ENCODE measurements around the gene LIX1L.
"Not testable (repeated sequence)": the region's sequence is repeated elsewhere in the genome, so short reads cannot be mapped to it uniquely, and the experiment has no call there.

LIX1L gene

DNA sequence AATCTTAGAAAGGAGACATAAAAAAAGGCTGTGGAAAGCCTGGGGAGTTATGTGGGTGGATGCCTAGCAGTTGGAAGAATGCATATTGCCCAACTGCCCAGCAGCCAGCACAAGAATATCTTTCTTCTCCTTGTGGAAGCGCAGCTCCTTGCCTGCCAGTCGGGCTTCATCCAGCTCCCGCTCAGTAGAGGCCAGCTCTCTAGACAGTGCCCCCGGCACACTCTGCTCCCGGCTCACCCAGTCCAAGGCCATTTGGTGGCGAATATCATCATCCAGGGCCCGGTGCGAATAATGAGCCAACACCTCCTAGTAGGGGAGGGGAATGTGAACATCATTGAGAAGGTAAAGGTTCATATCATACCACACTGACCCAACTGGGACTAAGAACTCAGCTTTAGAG, 21.6 kb downstream of the LIX1L start:
- Histone ChIP-seq H3K27ac (ENCODE audit: low read length) (no peak overlapping the region), H3K9me3 (replicated peaks; ENCODE audit: insufficient read depth, low read length) (no peaks in the 10 kb centered on the region), H3K4me3 (ENCODE audit: low read length) (no peak overlapping the region), H3K4me1 (ENCODE audit: low read length) (peaks cover 23% of the 10 kb centered on the region), H3K9ac (ENCODE audit: low read length) (no peak overlapping the region), H3K27me3 (replicated peaks; ENCODE audit: insufficient read depth, low read length) (no peaks in the 10 kb centered on the region), H3F3A (ENCODE audit: insufficient read depth, low read length) (peaks cover 10% of the 10 kb centered on the region), H3K79me2 (ENCODE audit: low read length) (no peaks in the 10 kb centered on the region), H3K9me2 (replicated peaks; ENCODE audit: insufficient read depth, low read length) (no peaks in the 10 kb centered on the region), H4K20me1 (ENCODE audit: insufficient read depth, low read length) (no peaks in the 10 kb centered on the region), H2AFZ (ENCODE audit: low read length) (no peak overlapping the region), H3K4me2 (ENCODE audit: low read depth, low read length) (no peak overlapping the region), H3K36me3 (replicated peaks; ENCODE audit: insufficient read depth, low read length) (no peaks in the 10 kb centered on the region)
- TF ChIP-seq, protein P1, sequence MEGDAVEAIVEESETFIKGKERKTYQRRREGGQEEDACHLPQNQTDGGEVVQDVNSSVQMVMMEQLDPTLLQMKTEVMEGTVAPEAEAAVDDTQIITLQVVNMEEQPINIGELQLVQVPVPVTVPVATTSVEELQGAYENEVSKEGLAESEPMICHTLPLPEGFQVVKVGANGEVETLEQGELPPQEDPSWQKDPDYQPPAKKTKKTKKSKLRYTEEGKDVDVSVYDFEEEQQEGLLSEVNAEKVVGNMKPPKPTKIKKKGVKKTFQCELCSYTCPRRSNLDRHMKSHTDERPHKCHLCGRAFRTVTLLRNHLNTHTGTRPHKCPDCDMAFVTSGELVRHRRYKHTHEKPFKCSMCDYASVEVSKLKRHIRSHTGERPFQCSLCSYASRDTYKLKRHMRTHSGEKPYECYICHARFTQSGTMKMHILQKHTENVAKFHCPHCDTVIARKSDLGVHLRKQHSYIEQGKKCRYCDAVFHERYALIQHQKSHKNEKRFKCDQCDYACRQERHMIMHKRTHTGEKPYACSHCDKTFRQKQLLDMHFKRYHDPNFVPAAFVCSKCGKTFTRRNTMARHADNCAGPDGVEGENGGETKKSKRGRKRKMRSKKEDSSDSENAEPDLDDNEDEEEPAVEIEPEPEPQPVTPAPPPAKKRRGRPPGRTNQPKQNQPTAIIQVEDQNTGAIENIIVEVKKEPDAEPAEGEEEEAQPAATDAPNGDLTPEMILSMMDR (IDR thresholded peaks at IDR 0.05; ENCODE audit: low read length), result no peak
- TF ChIP-seq EZH2phosphoT487 (IDR thresholded peaks at IDR 0.05; ENCODE audit: low read length), result no peak
- no peak for DNase-seq

DNA sequence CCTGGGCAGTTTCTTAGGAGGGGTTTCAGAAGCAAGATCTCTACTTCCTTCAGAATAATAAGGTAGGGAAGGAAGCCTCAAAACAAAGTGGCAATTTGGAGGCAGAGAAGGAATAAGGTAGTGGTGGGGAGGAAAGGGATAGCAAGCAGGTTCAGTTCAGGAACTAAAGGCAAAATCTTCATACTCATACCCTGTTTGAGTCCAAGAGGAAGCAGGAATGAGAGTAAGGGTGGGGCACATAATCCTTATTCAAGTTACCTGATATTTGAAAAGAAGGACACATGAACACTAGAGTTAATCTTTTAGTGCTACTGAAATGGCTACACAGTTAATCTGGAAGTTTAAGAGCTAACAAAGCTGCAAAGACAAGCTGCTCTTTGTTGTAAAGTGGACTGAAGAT, 22.1 kb downstream of the LIX1L start:
- Histone ChIP-seq H3K9me3 (replicated peaks; ENCODE audit: insufficient read depth, low read length) (no peaks in the 10 kb centered on the region), H3K4me3 (ENCODE audit: low read length) (no peak overlapping the region), H3K4me1 (ENCODE audit: low read length) (peaks cover 23% of the 10 kb centered on the region), H3K9me2 (replicated peaks; ENCODE audit: insufficient read depth, low read length) (no peaks in the 10 kb centered on the region), H3K36me3 (replicated peaks; ENCODE audit: insufficient read depth, low read length) (no peaks in the 10 kb centered on the region), H4K20me1 (ENCODE audit: insufficient read depth, low read length) (no peaks in the 10 kb centered on the region), H3F3A (ENCODE audit: insufficient read depth, low read length) (peaks cover 10% of the 10 kb centered on the region), H3K4me2 (ENCODE audit: low read depth, low read length) (no peak overlapping the region), H2AFZ (ENCODE audit: low read length) (no peak overlapping the region), H3K27ac (ENCODE audit: low read length) (no peak overlapping the region), H3K79me2 (ENCODE audit: low read length) (no peaks in the 10 kb centered on the region), H3K27me3 (replicated peaks; ENCODE audit: insufficient read depth, low read length) (no peaks in the 10 kb centered on the region), H3K9ac (ENCODE audit: low read length) (no peak overlapping the region)
- DNase-seq, result no peak
- TF ChIP-seq EZH2phosphoT487 (IDR thresholded peaks at IDR 0.05; ENCODE audit: low read length) (no peak), EZH2 (optimal IDR thresholded peaks at IDR 0.05; ENCODE audit: low read depth, low read length) (no peak)
- TF ChIP-seq, protein P1 (IDR thresholded peaks at IDR 0.05; ENCODE audit: low read length), result no peak

DNA sequence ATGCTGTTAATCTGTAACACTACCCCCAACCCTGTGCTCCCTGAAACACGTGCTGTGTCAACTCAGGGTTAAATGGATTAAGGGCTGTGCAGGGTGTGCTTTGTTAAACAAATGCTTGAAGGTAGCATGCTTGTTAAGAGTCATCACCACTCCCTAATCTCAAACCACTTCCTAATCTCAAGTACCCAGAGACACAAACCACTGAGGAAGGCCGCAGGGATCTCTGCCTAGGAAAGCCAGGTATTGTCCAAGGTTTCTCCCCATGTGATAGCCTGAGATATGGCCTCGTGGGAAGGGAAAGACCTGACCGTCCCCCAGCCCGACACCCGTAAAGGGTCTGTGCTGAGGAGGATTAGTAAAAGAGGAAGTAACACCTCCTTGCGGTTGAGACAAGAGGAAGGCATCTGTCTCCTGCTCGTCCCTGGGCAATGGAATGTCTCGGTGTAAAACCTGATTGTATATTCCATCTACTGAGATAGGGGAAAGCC, 25.3 kb downstream of the LIX1L start:
- peak overlapping the region; percentile 46 for H3K4me2 ChIP-seq (ENCODE audit: low read depth, low read length)
- not testable (repeated sequence) for H3K9me2 ChIP-seq (replicated peaks; ENCODE audit: insufficient read depth, low read length)

DNA sequence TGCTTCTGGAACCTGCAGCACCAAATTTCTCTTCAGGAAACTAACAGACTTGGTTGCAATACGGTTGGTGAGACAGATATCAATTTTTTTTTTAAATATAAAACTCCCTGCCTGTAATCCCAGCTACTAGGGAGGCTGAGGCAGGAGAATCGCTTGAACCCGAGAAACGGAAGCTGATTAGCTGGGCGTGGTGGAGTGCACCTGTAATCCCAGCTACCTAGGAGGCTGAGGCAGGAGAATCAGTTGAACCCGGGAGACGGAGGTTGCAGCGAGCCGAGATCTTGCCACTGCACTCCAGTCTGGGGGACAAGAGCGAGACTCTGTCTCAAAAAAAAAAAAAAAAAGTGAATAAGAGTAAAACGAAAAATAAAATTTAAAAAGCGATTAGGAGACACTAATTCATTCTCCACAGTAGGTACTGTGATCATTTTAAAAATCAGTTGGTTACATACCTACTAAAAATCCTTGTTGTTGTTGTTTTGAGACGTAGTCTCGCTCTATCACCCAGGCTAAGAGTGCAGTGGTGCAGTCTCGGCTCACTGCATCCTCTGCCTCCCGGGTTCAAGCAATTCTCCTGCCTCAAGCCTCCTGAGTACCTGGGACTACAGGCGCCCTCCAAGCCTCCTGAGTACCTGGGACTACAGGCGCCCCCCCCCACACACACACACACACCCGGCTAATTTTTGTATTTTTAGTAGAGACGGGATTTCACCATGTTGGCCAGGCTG, 29.7 kb downstream of the LIX1L start:
- H3K79me2 ChIP-seq (ENCODE audit: low read length), result peaks cover 22% of the 10 kb centered on the region
- H3K27ac ChIP-seq (ENCODE audit: low read length), result peak overlapping the region; percentile 89
- peaks cover 9% of the 10 kb centered on the region; the same call in 1 of the 2 replicates for H3K36me3 ChIP-seq (replicated peaks; ENCODE audit: insufficient read depth, low read length)
- H3K4me1 ChIP-seq (ENCODE audit: low read length), result peaks cover 13% of the 10 kb centered on the region
- peak overlapping the region; percentile 99 for H3K9ac ChIP-seq (ENCODE audit: low read length)
- no peak for TF ChIP-seq EZH2phosphoT487 (IDR thresholded peaks at IDR 0.05; ENCODE audit: low read length)
- no peak for TF ChIP-seq EZH2 (optimal IDR thresholded peaks at IDR 0.05; ENCODE audit: low read depth, low read length)
- TF ChIP-seq, protein P1 (IDR thresholded peaks at IDR 0.05; ENCODE audit: low read length), result no peak
- H2AFZ ChIP-seq (ENCODE audit: low read length), result peak overlapping the region; percentile 78
- peak overlapping the region; percentile 72 for H3K4me2 ChIP-seq (ENCODE audit: low read depth, low read length)
- H3F3A ChIP-seq (ENCODE audit: insufficient read depth, low read length), result peaks cover 29% of the 10 kb centered on the region
- no peaks in the 10 kb centered on the region for H3K27me3 ChIP-seq (replicated peaks; ENCODE audit: insufficient read depth, low read length)
- no peaks in the 10 kb centered on the region for H3K9me3 ChIP-seq (replicated peaks; ENCODE audit: insufficient read depth, low read length)
- H4K20me1 ChIP-seq (ENCODE audit: insufficient read depth, low read length), result no peaks in the 10 kb centered on the region
- no peaks in the 10 kb centered on the region for H3K9me2 ChIP-seq (replicated peaks; ENCODE audit: insufficient read depth, low read length)
- no peak for DNase-seq
- H3K4me3 ChIP-seq (ENCODE audit: low read length), result peak overlapping the region; percentile 94

More for the DNA sequence above, 25.3 kb downstream of the LIX1L start:
- H4K20me1 ChIP-seq (ENCODE audit: insufficient read depth, low read length); H3K27me3 ChIP-seq (replicated peaks; ENCODE audit: insufficient read depth, low read length); H3K9ac ChIP-seq (ENCODE audit: low read length); H3K79me2 ChIP-seq (ENCODE audit: low read length); H3K9me3 ChIP-seq (replicated peaks; ENCODE audit: insufficient read depth, low read length); H3K36me3 ChIP-seq (replicated peaks; ENCODE audit: insufficient read depth, low read length): not testable (repeated sequence)
- DNase-seq, result peak; percentile 52
- peaks cover 27% of the 10 kb centered on the region for H3F3A ChIP-seq (ENCODE audit: insufficient read depth, low read length)
- peaks cover 23% of the 10 kb centered on the region for H3K4me1 ChIP-seq (ENCODE audit: low read length)
- peak overlapping the region; percentile 9; the same call in 1 of the 2 replicates for H3K4me3 ChIP-seq (ENCODE audit: low read length)
- H3K27ac ChIP-seq (ENCODE audit: low read length), result peak overlapping the region; percentile 54; the same call in 1 of the 2 replicates
- peak overlapping the region; percentile 47 for H2AFZ ChIP-seq (ENCODE audit: low read length)

Data from MM.1S (cell line).